HG03520 (cell line): ENCODE data around the gene TRIM47.

ENCODE experiments used
- ATAC-seq: cut with Tn5 transposase; IDR thresholded peaks from one replicate; pipeline ENCODE4 v1.9.1; 2021; ENCODE audit warnings: mild to moderate bottlenecking, moderate library complexity; ENCODE audit not compliant: unreplicated experiment

The TRIM47 gene

GRCh38 chr17:75909051-75909811 lies 30.9 kb upstream of the TRIM47 start:
- no peak for ATAC-seq

DNA sequence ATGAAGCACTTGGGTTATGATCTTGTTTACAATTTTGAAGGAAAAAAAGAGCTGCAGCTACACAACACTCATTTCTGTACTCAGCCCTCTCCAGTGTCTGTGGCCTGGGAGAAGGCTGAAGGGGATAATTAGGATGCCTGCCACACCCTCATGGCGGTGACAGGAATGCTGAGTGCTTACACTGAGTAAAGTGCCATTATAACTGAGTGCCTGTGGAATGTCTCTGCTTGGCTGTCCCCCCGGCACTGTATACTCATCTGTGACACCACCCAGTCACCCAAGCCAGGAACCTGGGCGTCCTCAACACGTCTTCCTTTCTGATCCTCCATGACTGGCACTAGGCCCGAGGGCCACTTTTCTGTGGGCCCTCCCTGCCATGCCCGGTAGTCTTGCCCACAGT lies 29.8 kb upstream of the TRIM47 start:
- no peak for ATAC-seq

GRCh38 chr17:75906143-75906884 lies 27.9 kb upstream of the TRIM47 start:
- no peak for ATAC-seq

DNA sequence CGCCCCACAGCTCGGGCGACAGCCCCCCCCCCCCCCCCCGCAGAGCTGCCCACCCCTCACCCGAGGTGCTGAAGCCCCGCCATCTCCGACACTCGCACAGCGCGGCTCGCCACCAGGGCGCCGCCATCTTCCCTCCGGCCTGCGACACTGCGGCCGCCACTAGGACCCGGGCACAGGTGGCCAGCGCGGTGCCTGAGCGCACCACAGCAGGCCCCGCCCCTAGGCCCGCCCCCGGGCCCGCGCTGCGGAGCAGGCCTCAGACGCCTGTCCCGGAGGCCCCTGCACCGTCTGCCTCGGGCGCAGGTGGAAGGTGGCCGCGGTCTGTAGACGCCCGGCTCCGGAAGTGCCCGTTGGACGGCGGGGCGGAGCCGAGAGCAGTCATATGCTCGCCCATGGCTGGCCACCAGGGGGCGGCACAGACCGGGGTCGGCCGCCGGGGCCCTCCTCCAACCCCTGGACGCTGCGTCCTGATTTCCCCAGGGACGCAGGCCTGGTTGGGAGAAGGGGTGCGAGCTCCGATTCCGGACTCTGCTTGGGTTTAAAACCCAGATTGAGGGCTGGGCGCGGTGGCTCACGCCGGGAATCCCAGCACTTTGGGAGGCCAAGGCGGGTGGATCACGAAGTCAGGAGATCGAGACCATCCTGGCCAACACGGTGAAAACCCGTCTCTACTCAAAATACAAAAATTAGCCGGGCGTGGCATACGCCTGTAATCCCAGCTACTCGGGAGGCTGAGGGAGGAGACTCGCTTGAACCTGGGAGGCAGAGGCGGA lies 26.6 kb upstream of the TRIM47 start, which contains the start of gene MRPL38:
Gene MRPL38, minus strand, starts transcription at position 136 of the 773 bp plus-strand sequence. Its CDS starts 9 bp downstream, at position 127.
- peak; percentile 96 for ATAC-seq

DNA sequence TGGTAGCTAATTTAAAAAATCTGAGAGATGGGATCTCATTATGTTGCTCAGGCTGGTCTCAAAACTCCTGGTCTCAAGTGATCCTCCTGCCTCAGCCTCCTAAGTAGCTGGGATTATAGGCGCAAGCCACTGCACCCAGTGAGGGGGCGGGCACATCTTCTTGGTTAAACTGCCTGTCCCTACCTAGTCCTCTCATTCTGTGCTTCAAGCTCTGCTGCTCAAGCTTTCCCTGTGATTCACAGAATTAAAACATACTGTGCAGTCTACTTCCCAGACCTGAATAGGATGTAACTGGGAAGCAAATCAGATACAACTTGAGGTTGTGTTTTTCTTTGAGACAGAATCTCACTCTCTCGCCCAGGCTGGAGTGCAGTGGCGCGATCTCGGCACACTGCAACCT lies 24.0 kb upstream of the TRIM47 start:
- ATAC-seq = no peak

- no peak for ATAC-seq
Measured at GRCh38 chr17:75901727-75902126, 23.3 kb upstream of the TRIM47 start.

GRCh38 chr17:75900691-75901533 lies 22.5 kb upstream of the TRIM47 start:
- ATAC-seq = no peak

DNA sequence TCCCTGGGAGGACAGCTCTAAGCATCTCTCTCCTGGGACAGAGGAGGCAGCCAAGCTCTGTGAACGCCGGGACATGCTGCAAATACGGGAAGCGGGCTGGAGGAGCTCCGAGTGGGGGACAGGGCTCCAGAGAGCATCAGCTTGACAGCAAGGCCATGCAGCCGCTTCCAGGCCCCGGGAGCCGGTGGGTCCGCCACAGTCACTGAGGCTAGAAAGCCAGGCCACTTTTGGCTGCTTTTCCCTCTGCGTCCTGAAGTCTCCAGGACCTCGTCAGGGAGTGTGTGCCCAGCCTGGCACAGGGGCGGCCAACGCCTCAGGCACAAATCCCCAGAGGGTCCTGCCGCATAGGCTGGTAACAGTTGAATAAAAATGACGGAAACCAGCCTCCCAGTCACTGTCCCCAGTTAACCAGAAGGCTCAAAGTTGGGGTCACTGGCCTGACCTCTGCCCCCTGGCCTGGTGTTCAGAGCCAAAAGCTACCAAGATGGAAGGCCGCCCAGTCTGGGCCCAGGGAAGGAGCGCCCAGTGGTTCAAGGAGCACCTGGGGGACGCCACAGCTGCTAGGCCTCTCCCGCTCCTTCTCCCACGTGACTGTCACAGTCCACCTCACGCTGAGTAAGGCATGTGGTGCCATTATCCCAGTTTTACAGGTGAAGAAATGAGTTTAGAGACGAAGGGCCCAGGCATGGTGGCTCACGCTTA lies 21.5 kb upstream of the TRIM47 start:
- no peak for ATAC-seq

DNA sequence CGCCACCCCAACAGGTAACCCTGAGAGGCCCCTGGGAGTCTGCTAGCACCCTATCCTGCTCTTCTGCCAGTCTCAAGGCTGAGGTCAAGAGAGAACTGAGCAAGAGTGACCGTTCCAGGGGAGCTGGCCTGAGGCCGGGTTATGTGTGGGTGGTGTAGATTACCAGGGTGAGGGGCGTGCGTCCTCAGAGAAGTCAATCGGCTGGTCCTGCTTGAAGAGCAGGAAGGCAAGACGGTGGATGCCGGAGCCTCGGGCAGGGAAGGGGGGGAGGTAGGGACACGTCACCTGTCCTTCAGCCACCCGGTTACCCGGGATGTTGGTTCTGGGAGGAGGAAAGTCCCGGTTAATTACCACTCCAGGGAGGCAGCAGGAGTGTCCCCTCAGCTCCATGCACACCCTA lies 21.0 kb upstream of the TRIM47 start:
- ATAC-seq = no peak

- no peak for ATAC-seq
Measured at GRCh38 chr17:75898791-75899190, 20.4 kb upstream of the TRIM47 start.

- no peak for ATAC-seq
Measured at GRCh38 chr17:75898065-75898464, 19.7 kb upstream of the TRIM47 start.

DNA sequence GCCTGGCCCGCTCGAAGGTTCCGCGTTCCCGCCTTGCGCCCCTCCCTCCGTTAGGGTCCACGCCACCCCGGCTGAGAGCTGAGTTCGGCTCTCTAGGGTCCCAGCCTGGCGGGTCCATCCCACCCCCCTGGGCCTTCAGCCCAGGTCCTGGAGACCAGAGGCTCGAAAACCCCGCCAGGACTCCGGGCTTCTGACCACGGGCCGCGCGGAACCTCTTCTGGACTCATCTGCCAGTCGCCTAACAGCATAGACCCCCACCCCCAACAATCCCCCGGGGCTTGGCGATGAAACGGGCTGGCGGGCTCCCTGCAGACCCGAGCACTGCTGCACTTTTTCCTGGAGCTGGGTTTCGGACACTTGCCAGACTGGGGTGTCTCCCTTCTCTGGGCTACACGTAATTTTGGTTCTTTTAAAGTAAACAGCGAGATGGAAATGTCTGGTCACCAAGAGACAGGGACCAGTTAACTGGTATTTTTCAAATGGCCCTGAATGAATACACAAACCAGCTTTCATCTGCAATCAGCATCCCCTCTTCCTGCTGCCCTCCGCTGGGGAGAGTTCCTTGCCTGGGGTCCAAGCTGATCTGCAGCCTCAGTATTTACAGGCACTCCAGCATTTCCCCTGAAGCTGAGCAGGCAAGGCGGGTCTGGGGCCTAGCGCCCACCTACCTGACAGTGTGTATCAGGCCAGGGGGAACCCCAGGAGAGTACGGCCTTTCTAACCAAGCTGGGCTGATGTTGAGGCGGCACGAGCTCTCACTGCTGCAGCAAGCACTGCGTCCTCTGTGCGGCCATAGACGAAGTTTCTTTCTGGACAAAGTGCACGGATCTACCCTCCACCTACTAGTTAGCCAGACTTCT lies 19.0 kb upstream of the TRIM47 start:
- peak; percentile 20 for ATAC-seq

DNA sequence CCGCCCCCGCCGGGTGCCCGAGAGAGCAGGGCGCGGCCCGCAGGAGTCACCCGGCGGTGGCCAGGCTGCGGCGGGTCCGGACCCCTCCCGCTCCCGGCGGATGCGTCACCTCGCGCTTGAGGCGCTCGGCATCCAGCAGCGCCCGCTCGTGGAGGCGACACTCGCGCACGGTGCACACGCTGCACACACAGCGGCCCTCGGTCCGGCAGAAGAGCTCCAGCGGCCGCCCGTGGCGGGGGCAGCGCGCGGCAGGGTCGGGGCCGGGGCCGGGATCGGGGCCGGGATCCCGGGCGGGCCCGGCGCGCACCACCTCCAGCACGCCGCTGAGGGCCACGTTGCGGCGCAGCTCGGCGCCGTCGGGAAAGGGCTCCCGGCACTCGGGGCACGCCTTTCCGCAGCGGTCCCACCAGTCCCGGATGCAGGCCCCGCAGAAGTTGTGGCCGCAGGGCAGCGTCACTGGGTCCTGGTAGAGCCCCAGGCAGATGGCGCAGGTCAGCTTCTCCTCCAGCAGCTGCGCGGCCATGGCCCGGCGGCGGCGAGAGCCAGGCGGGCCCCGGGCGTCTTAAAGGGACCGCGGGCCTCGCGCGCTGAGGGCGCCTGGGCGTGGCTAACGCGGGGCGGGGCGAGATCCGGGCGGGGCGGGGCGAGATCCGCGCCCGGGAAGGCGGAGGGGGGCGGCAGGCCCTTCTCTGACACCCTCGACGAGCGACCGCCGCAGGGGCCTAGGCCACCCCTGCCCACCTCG lies 18.2 kb upstream of the TRIM47 start, which contains the start of gene TRIM65:
Gene TRIM65, minus strand, starts transcription at position 537 of the 745 bp plus-strand sequence. Its CDS starts 14 bp downstream, at position 523.
- peak; percentile 41 for ATAC-seq

DNA sequence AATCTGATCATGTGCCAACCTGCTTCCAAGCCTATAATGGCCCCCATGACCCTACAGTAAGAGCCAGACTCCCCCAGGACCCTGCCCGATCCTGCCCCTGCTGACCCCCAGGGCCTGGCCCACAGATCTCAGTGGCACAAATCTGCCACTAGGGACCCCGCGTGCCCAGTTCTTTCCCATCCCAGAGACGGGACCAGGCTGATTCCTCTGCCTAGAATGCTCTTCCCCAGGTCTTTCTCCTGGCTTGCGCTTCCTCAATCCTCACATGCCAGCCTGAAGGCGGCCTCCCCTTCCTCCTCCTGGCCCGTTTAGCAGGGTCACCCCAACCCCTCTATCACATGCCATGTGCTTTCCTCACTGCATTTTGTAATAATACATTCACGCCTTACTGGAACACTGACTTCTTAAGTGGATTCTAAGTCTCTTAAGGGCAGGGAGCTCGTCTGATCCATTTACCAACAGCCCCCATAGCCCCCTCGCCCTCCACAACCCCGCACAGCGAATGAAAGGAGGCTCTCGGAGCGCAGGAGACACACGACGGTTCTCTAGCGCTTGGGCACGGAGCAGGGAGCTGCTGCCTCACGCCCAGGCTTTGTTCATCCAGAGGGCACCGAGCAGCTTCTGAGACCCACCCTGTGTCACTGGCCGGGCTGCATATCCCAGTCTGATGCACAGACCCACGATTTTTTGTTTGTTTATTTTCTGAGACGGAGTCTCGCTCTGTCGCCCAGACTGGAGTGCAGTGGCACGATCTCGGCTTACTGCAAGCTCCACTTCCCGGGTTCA lies 17.2 kb upstream of the TRIM47 start:
- ATAC-seq = no peak

DNA sequence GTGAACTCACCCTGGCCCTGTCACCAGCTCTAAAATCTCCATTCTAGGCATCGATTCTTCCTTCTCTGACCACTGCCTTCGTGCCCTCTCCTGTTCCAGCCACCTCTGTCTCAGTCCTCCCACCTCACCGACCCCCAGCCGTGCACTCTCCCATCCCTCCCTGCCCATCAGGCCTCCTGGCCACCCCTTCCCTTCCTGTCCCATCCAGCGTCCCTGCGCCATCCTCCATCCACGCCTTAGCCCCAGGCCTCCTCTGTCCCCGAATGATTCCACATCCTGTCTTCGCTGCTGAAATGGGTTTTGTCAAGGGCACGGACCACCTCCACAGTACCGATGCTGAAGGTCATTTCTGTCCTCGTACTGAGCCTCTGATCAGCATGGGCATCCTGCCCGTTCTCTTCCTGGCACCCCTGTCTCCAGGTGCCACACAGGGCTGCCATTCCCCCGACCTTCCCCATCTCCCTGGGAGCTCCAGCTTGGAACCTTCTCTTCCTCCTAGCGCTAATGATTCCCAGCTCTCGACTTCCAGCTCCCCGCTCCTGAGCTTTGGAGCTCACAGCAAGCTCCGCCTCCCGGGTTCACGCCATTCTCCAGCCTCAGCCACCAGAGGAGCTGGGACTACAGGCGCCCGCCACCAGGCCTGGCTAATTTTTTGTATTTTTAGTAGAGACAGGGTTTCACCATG lies 15.8 kb upstream of the TRIM47 start:
- ATAC-seq = no peak

GRCh38 chr17:75893305-75894048 lies 15.1 kb upstream of the TRIM47 start:
- ATAC-seq = no peak
